ENCODE results near the gene SMARCC2. TPM values are rescaled to one million over a fixed set of nuclear protein-coding genes. Genes with fewer than 3 reads are reported as not detected.

Gene SMARCC2
- total RNA-seq, 1 donor from 2014 or later: 147 TPM

DNA sequence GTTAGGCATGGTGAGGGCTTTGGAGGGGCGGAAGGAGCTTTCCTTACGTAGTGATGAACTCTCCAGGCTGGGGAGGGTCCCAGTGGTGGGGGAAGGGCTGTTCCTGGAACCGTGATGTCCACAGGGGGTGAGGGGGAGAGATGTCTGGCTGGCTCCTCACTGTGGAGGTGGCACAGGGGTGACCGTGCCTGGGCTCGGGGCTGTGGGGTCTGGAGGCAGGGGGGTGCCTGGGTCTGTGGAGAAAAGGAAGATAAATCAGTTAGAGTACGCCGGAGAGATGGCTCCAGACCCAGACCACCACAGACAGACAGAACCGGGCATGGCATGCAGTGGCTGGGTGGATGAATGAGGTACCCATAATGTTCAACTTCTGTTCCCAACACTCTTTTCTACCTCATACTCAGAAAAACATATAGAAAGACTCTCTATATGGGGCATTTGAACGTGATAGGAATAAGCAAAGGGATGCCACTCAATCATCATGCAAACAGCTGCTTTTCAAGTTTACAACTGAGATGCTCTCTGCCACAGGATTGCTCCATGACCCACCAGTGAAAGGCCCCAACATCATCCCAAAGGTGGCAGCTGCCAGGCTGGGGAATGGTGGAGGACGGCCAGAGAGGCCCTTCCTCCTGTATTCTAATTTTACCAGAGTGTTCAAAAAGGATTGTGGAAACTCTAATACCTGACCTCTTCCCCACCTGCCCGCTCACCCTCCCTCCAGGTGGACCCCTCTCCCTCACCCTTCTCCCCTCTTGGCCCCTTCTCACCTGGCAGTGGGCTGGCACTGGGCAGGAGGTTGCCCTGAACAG is 25.5 kb downstream of the SMARCC2 start:
- no peak for DNase-seq (ENCODE audit: extremely low spot score, unreplicated experiment)
- TF ChIP-seq, protein P1, sequence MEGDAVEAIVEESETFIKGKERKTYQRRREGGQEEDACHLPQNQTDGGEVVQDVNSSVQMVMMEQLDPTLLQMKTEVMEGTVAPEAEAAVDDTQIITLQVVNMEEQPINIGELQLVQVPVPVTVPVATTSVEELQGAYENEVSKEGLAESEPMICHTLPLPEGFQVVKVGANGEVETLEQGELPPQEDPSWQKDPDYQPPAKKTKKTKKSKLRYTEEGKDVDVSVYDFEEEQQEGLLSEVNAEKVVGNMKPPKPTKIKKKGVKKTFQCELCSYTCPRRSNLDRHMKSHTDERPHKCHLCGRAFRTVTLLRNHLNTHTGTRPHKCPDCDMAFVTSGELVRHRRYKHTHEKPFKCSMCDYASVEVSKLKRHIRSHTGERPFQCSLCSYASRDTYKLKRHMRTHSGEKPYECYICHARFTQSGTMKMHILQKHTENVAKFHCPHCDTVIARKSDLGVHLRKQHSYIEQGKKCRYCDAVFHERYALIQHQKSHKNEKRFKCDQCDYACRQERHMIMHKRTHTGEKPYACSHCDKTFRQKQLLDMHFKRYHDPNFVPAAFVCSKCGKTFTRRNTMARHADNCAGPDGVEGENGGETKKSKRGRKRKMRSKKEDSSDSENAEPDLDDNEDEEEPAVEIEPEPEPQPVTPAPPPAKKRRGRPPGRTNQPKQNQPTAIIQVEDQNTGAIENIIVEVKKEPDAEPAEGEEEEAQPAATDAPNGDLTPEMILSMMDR (conservative IDR thresholded peaks at IDR 0.05): no peak
- Mint-ChIP-seq H3K4me3 (peak overlapping the region; percentile 65), H3K4me1 (ENCODE audit: unreplicated experiment) (peaks cover 40% of the 10 kb centered on the region), H3K27me3 (no peaks in the 10 kb centered on the region), H3K9me3 (no peaks in the 10 kb centered on the region), H3K36me3 (peaks cover 58% of the 10 kb centered on the region), H3K27ac (peak overlapping the region; percentile 100)

DNA sequence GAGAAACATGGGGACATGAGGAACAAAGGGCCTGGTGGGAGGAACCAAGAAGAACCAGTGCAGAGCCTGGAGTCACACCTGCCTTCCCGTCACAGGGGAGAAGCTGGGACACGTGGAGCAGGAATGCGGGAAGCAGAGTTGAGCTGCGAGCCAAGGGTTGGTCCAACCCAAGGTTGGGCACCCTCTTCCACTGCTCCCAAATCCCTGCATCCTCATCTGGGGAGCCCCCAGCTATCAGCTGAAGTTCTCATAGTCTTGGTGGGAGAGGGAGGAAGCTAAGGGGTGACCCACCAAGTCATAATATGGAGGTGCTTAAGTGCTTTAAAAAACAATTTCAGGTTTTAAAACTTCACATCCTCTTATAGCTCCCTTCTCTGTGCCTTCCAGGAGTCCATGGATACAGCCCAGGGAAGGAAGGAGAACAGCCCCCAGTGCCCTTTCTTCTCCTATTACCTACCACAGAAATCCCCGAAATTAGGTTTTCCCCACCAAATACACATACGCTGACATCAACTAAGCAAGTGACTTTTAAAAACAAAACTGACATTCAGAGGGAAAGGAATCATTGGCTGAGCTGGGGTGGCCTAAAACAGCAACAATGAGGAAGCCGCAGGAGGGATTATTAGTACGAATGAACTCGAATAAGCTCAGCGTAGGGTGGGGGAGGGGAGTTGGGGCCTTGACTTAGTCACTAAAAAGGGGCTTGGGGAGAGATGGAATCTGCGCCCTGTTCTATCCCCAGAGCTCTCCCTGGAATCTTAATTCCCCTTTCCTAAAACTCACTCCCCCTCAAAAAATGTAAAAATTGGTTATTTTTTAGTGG is 26.6 kb downstream of the SMARCC2 start:
- TF ChIP-seq, protein P1 (conservative IDR thresholded peaks at IDR 0.05): no peak
- peaks cover 59% of the 10 kb centered on the region for H3K36me3 Mint-ChIP-seq
- peaks cover 3% of the 10 kb centered on the region for H3K27me3 Mint-ChIP-seq
- peaks cover 40% of the 10 kb centered on the region for H3K4me1 Mint-ChIP-seq (ENCODE audit: unreplicated experiment)
- DNase-seq (ENCODE audit: extremely low spot score, unreplicated experiment): no peak
- peak overlapping the region; percentile 100 for H3K27ac Mint-ChIP-seq
- H3K4me3 Mint-ChIP-seq: peak overlapping the region; percentile 66
- no peaks in the 10 kb centered on the region for H3K9me3 Mint-ChIP-seq

DNA sequence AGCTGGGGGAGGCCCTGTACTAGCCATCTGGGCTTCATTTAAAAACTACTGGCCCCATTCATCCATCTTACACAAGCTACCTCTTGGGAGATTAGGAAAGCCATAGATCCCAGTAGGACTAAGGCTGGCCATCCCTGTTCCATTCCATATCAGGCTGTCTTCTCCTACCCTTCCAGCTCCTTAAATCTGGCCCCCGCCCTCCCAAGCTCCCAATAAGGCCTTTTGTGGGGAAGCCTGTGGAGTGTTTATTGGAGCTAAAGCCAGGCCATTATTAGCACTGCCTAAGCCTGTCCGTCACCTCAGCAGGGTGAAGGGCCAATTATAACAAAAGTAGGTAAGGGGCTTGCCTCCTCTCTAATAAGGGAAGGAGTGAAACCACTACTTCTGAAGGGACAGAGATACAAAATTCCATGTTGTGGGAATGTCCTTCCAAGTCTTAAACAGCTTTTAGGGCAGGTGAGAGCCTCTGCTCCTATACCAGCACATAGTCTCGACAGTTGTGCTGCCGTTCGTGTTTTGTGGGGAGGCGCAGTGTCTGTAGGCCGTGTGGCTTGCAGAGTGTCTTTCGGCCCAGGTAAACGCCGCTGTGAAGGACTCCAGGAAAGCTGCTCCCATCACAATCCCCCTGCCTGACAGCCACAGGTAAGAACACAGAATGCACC is 27.5 kb downstream of the SMARCC2 start:
- peaks cover 55% of the 10 kb centered on the region for H3K36me3 Mint-ChIP-seq
- TF ChIP-seq, protein P1 (conservative IDR thresholded peaks at IDR 0.05): no peak
- H3K4me3 Mint-ChIP-seq: peak overlapping the region; percentile 100
- H3K9me3 Mint-ChIP-seq: no peaks in the 10 kb centered on the region
- peaks cover 3% of the 10 kb centered on the region for H3K27me3 Mint-ChIP-seq
- DNase-seq (ENCODE audit: extremely low spot score, unreplicated experiment): no peak
- peaks cover 45% of the 10 kb centered on the region for H3K4me1 Mint-ChIP-seq (ENCODE audit: unreplicated experiment)
- peak overlapping the region; percentile 100 for H3K27ac Mint-ChIP-seq

DNA sequence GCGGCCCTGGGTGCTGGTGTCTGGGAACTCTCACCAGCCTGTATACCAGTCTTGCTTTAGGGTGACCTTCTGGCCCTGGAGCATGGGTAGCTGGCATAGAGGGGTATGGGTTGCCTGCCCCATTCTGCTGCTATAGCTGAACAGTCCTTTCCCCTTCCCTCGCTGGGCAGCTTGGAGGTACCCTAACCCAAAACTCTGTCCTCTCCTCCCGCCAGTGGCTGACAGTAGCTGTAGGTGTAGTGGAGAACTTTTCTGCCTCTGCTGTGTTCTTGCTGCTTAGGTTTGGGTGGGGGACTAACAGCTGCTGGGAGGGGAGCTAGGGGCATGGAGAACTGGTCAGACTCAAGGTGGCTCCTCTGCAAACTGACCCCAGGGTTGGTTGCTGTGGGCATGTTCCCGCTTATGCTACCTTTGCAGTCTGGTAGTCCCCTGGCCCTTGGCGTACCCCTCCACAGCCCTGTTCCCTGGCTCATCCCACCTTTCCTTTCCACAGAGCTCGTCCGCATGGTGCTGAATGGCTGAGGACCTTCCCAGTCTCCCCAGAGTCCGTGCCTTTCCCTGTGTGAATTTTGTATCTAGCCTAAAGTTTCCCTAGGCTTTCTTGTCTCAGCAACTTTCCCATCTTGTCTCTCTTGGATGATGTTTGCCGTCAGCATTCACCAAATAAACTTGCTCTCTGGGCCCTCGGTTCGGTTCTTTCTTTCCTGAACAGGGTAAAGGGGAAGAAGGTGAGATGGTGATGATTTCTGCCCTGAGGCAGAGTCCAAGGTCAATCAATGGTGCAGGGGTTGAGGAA is 28.2 kb downstream of the SMARCC2 start:
- TF ChIP-seq, protein P1 (conservative IDR thresholded peaks at IDR 0.05): no peak
- H3K9me3 Mint-ChIP-seq: no peaks in the 10 kb centered on the region
- peaks cover 3% of the 10 kb centered on the region for H3K27me3 Mint-ChIP-seq
- no peak for DNase-seq (ENCODE audit: extremely low spot score, unreplicated experiment)
- peak overlapping the region; percentile 100 for H3K27ac Mint-ChIP-seq
- H3K4me1 Mint-ChIP-seq (ENCODE audit: unreplicated experiment): peaks cover 45% of the 10 kb centered on the region
- peak overlapping the region; percentile 100 for H3K4me3 Mint-ChIP-seq
- H3K36me3 Mint-ChIP-seq: peaks cover 55% of the 10 kb centered on the region

All from type B pancreatic cell (in vitro differentiated cells).